Renal pelvis (tissue), 4 donors: ENCODE results near the gene TRIM71. TPM values are rescaled to one million over a fixed set of nuclear protein-coding genes. Genes with fewer than 3 reads are reported as not detected.

ENCODE experiments used
- DNase-seq: peaks from one replicate; pipeline ENCODE4 v3.0.0-alpha.2; 2013
- polyA plus RNA-seq, 3 donors: library from polyadenylated mRNA; unstranded; fragments of 120-200 nt; gene quantifications; one replicate each; pipeline ENCODE4 v1.2.1, GENCODE V29; 2013; ENCODE audit not compliant: insufficient read length in 3 of 3

Gene TRIM71
- polyA plus RNA-seq, 3 donors = 6.6 to 9.4 (median 8.9) TPM

- peak; percentile 73 for DNase-seq
Measured at GRCh38 chr3:32862247-32862935, 44.6 kb downstream of the TRIM71 start.

- no peak for DNase-seq
Measured at GRCh38 chr3:32862936-32863487, 45.2 kb downstream of the TRIM71 start.

- DNase-seq = no peak
Measured at GRCh38 chr3:32865383-32865782, 47.6 kb downstream of the TRIM71 start.

GRCh38 chr3:32866533-32866932 lies 48.7 kb downstream of the TRIM71 start:
- DNase-seq = no peak

- DNase-seq = no peak
Measured at GRCh38 chr3:32867954-32868353, 50.2 kb downstream of the TRIM71 start.

- no peak for DNase-seq
Measured at GRCh38 chr3:32868719-32869512, 51.1 kb downstream of the TRIM71 start.

GRCh38 chr3:32869513-32870047 lies 51.8 kb downstream of the TRIM71 start:
- no peak for DNase-seq

- DNase-seq = no peak
Measured at GRCh38 chr3:32870373-32871095, 52.7 kb downstream of the TRIM71 start.

GRCh38 chr3:32871273-32871672 lies 53.5 kb downstream of the TRIM71 start:
- DNase-seq = no peak

GRCh38 chr3:32872487-32873382 lies 54.9 kb downstream of the TRIM71 start:
- DNase-seq = no peak

GRCh38 chr3:32873531-32874130 lies 55.8 kb downstream of the TRIM71 start:
- DNase-seq = no peak

GRCh38 chr3:32876920-32877319 lies 59.1 kb downstream of the TRIM71 start:
- DNase-seq = no peak

GRCh38 chr3:32877598-32877997 lies 59.8 kb downstream of the TRIM71 start:
- no peak for DNase-seq

GRCh38 chr3:32880225-32880624 lies 62.4 kb downstream of the TRIM71 start:
- DNase-seq = no peak

GRCh38 chr3:32881624-32882023 lies 63.8 kb downstream of the TRIM71 start:
- DNase-seq = no peak

- DNase-seq = no peak
Measured at GRCh38 chr3:32882189-32882588, 64.4 kb downstream of the TRIM71 start.

GRCh38 chr3:32882603-32883025 lies 64.8 kb downstream of the TRIM71 start:
- no peak for DNase-seq

- no peak for DNase-seq
Measured at GRCh38 chr3:32883817-32884216, 66.0 kb downstream of the TRIM71 start.

GRCh38 chr3:32884591-32884990 lies 66.8 kb downstream of the TRIM71 start:
- DNase-seq = no peak

- no peak for DNase-seq
Measured at GRCh38 chr3:32885283-32885901, 67.6 kb downstream of the TRIM71 start.
